Measurements from ENCODE around the gene APOB. TPM values are rescaled to one million over a fixed set of nuclear protein-coding genes. Genes with fewer than 3 reads are reported as not detected.

APOB gene
- total and polyA plus RNA-seq, 2 of the 13 experiments (the other 11 are each of a cell fraction or from before 2014, with no cell fraction given), result 1,569 to 2,515 TPM

GRCh38 chr2:21005111-21005699 is 38.7 kb downstream of the APOB start (continued):
- 0 out of 2 replicates have a peak, but pooled peaks have one; percentile 3 for TF ChIP-seq ZNF280D (CRISPR knock-in tag; IDR thresholded peaks at IDR 0.05)
- TF ChIP-seq ZNF318 (CRISPR knock-in tag; IDR thresholded peaks at IDR 0.05), result peak; percentile 86; the same call in 1 of the 2 replicates
- peak; percentile 28; the same call in 1 of the 2 replicates for TF ChIP-seq FOSL2 (CRISPR knock-in tag; IDR thresholded peaks at IDR 0.05)
- TF ChIP-seq ZNF574 (CRISPR knock-in tag; IDR thresholded peaks at IDR 0.05), result peak; percentile 23; the same call in 1 of the 2 replicates
- TF ChIP-seq ZNF772 (CRISPR knock-in tag; IDR thresholded peaks at IDR 0.05), result no peak
- TF ChIP-seq NFAT5 (CRISPR knock-in tag; IDR thresholded peaks at IDR 0.05), result no peak
- TF ChIP-seq ZNF577 (CRISPR knock-in tag; IDR thresholded peaks at IDR 0.05; ENCODE audit: borderline replicate concordance, low read depth), result 0 out of 2 replicates have a peak, but pooled peaks have one; percentile 42
- TF ChIP-seq CBX5 (CRISPR knock-in tag; IDR thresholded peaks at IDR 0.05; ENCODE audit: borderline replicate concordance), result peak; percentile 64; the same call in 1 of the 2 replicates

Measured in HepG2 (cell line).